Pancreas (tissue), 10 donors: ENCODE data around the gene FNIP2. TPM values are rescaled to one million over a fixed set of nuclear protein-coding genes. Genes with fewer than 3 reads are reported as not detected.

Experiments
- ATAC-seq, 4 donors: fragments of 200-7000 bp; cut with Tn5 transposase; one replicate each; pipeline versions ENCODE4 v1.8.0 to v1.9.1; 2020; ENCODE audit warnings: mild to moderate bottlenecking in 4 of 4, moderate library complexity in 4 of 4
- DNase-seq, 6 donors: peaks; one replicate each; pipeline ENCODE4 v3.0.0-alpha.2; 2020
- FAIRE-seq: peaks from 2 replicates; lab custom pipeline; 2012; peaks lifted over from hg19 to GRCh38; lab: Jason Lieb, UNC
- H3K27ac ChIP-seq, 4 donors: fragments of 200-600 bp; sonication (generic); 1 replicate in 3 of 4; 2 replicates in 1 of 4; pipeline versions ENCODE4 v1.5.0 to v1.8.0; 2020
- H3K27me3 ChIP-seq, 4 donors: fragments of 200-600 bp; one replicate each; pipeline ENCODE4 v1.8.0; 2021
- H3K36me3 ChIP-seq, 3 donors: fragments of 200-600 bp; sonication (generic) in 1 of 3; one replicate each; pipeline versions ENCODE4 v1.5.0 to v1.8.0; 2020 to 2021
- H3K4me1 ChIP-seq, 3 donors: fragments of 200-600 bp; one replicate each; pipeline ENCODE4 v1.8.0; 2021
- H3K4me3 ChIP-seq, 4 donors: fragments of 200-600 bp; sonication (generic) in 2 of 4; one replicate each; pipeline versions ENCODE4 v1.5.0 to v1.8.0; 2020 to 2021
- H3K9me3 ChIP-seq, 4 donors: fragments of 200-600 bp; one replicate each; pipeline ENCODE4 v1.8.0; 2021
- CTCF ChIP-seq, 4 donors: fragments of 200-600 bp; sonication (generic) in 3 of 4; IDR thresholded peaks; one replicate each; pipeline versions ENCODE4 v1.5.0 to v1.8.0; 2021; ENCODE audit warnings: antibody characterized with exemption in 4 of 4
- WGBS, 2 donors: extraction: QIAGEN DNeasy Blood & Tissue Kit; methylation state at CpG; one replicate each; pipeline ENCODE4 v1.1.7; 2013; 5-methylcytosine and 5-hydroxymethylcytosine counted together
- intact Hi-C, 3 donors: fragments of 100-400 bp; cut with DNase I; formaldehyde crosslinking; loops; one replicate each; pipeline versions ENCODE4 v1.11.1 to v1.14.2; 2022
- polyA plus RNA-seq, 2 donors: library from polyadenylated mRNA; stranded (reverse); fragments of 200-250 nt; gene quantifications; one replicate each; pipeline ENCODE4 v1.2.3, GENCODE V29; 2013
- total RNA-seq, 6 donors: library from RNA; stranded (reverse); fragmentation: NEBNext Ultra II Directional in 4 of 6; extraction: Animal tissue kit (Norgen Biotek cat#: 25700) in 4 of 6; gene quantifications; one replicate each; pipeline versions ENCODE4 v1.2.1 to v1.2.4, GENCODE V29; 2021 to 2023
- donor health status: healthy with polysubstance abuse.
- donor health status: DM: no; HTN: no; CAD: no; lungs with moderate emphysema.
- donor health status: DM: no; HTN: no; CAD: no.
- donor health status: control.
- donor health status: control.
- donor health status: Bipolar disorder and iron deficiency.
- donor health status: DM: yes; HTN: yes; CAD: no.
- donor health status: DM: no; HTN: no; CAD: no.
- donor health status: DM: no; HTN: no; CAD: no.
- donor health status: DM: yes; HTN: yes; CAD: no.

FNIP2 gene
- total and polyA plus RNA-seq, 8 donors, result 5.4 to 28.2 (median 15.9) TPM

GRCh38 chr4:158760866-158761265 is 8.0 kb upstream of the FNIP2 start:
- Histone ChIP-seq H3K9me3 (no peaks in the 10 kb centered on the region), H3K4me3 (no peak overlapping the region), H3K27me3 (no peaks in the 10 kb centered on the region), H3K36me3 (no peaks in the 10 kb centered on the region), H3K27ac (no peak overlapping the region), H3K4me1 (no peaks in the 10 kb centered on the region)
- ATAC-seq (no peak), DNase-seq (no peak), FAIRE-seq (no peak)
- 78 to 83% methylated on average over 4 of the region's 4 CpGs for WGBS, 2 donors
- intact Hi-C loops, result no loop called here
- TF ChIP-seq CTCF (IDR thresholded peaks at IDR 0.05), result no peak

DNA sequence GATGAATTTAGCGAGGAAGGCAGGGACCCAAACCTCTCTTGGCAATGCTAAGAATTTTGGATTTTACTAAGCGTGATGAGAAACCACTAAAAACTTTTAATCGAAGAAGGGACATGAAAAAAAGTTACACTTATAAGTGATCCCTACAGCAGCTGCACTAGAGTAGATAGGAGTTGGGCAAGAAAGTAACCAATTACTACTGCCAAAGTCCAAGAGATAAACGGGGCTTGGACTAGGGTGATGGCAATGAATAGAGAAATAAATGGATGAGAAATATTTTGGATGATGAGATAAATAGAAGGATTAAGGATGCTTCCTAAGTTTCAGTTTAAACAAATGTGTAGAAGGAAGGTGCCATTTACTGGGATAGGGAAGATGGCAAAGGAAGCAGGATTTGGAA is 6.3 kb upstream of the FNIP2 start:
- WGBS, 2 donors, result 67 to 73% methylated on average over 4 of the region's 4 CpGs
- ATAC-seq, result no peak

GRCh38 chr4:158763462-158763861 is 5.4 kb upstream of the FNIP2 start:
- ATAC-seq, result no peak
- intact Hi-C loops, result no loop called here
- Histone ChIP-seq H3K4me3 (no peak overlapping the region), H3K4me1 (no peaks in the 10 kb centered on the region), H3K27me3 (no peaks in the 10 kb centered on the region), H3K9me3 (no peaks in the 10 kb centered on the region), H3K27ac (no peak overlapping the region), H3K36me3 (no peaks in the 10 kb centered on the region)
- DNase-seq, result no peak
- TF ChIP-seq CTCF (IDR thresholded peaks at IDR 0.05), result no peak
- WGBS, 2 donors, result 45% methylated on average over 2 of the region's 2 CpGs
- no peak for FAIRE-seq

More for the DNA sequence above, 6.3 kb upstream of the FNIP2 start:
- FAIRE-seq (no peak), DNase-seq (no peak)
- no peak overlapping the region for H3K27ac ChIP-seq
- no peaks in the 10 kb centered on the region for H3K36me3 ChIP-seq
- no peaks in the 10 kb centered on the region for H3K4me1 ChIP-seq
- no peak overlapping the region for H3K4me3 ChIP-seq
- H3K27me3 ChIP-seq, result no peaks in the 10 kb centered on the region
- no peaks in the 10 kb centered on the region for H3K9me3 ChIP-seq
- TF ChIP-seq CTCF (IDR thresholded peaks at IDR 0.05), result no peak
- intact Hi-C loops, result no loop called here

- H3K4me1 ChIP-seq, result peaks cover 10 to 15% (median 11%) of the 10 kb centered on the region in 3 donors
- no peaks in the 10 kb centered on the region for H3K36me3 ChIP-seq
- FAIRE-seq (no peak), ATAC-seq (no peak), DNase-seq (no peak)
- no peak for TF ChIP-seq CTCF (IDR thresholded peaks at IDR 0.05)
- WGBS, 2 donors, result 88% methylated on average over 6 of the region's 6 CpGs
- H3K4me3 ChIP-seq, result no peak overlapping the region
- no peaks in the 10 kb centered on the region for H3K9me3 ChIP-seq
- H3K27ac ChIP-seq, result no peak overlapping the region
- H3K27me3 ChIP-seq, result no peaks in the 10 kb centered on the region
- intact Hi-C loops, result no loop called here
Measured at GRCh38 chr4:158766434-158767044, 2.3 kb upstream of the FNIP2 start.

DNA sequence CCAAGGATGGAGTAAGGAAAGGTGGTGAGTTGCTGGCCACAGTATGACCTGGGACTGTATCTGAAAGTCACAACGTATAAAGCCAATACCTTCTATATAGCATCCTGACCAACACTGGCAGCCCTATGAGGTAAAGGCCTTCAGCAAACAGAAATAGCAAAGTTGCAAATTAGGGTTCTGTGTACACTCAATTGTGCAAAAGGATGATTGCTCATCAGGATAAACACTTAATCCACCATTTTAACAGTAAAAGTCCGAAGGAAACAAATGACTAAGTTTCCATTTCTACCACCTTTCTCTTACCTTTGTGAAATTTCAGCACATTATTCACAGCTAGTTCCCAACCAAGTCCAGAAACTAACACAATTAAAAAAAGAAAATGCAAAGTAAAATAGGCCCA is 1.4 kb upstream of the FNIP2 start:
- intact Hi-C loops, result no loop called here
- WGBS, 2 donors, result 37 to 44% methylated on average over 2 of the region's 2 CpGs
- Histone ChIP-seq H3K36me3 (no peaks in the 10 kb centered on the region), H3K4me3 (peak overlapping the region in 1 of 4 donors; percentile 81), H3K9me3 (no peaks in the 10 kb centered on the region), H3K27me3 (no peaks in the 10 kb centered on the region), H3K27ac (no peak overlapping the region), H3K4me1 (peaks cover 18% of the 10 kb centered on the region in 3 donors)
- FAIRE-seq, result no peak
- DNase-seq, result no peak
- TF ChIP-seq CTCF (IDR thresholded peaks at IDR 0.05), result no peak
- no peak for ATAC-seq
